ENCODE measurements around the gene MAPRE3. TPM values are rescaled to one million over a fixed set of nuclear protein-coding genes. Genes with fewer than 3 reads are reported as not detected.

Gene MAPRE3
- total RNA-seq, 4 donors from 2014 or later: 16.8 to 64.7 (median 32.9) TPM

GRCh38 chr2:26957041-26957440 is 13.4 kb upstream of the MAPRE3 start:
- H3K27me3 ChIP-seq: peaks cover 44% of the 10 kb centered on the region

GRCh38 chr2:26957534-26957933 is 12.9 kb upstream of the MAPRE3 start:
- no peak for TF ChIP-seq EP300 (IDR thresholded peaks at IDR 0.05; ENCODE audit: low read depth)
- no peak for TF ChIP-seq CTCF (IDR thresholded peaks at IDR 0.05)
- no peak for TF ChIP-seq POLR2A (IDR thresholded peaks at IDR 0.05)
- intact Hi-C loops (cut with DNase I; ENCODE audit: low total_unique reads): no loop called here
- peaks cover 0 to 5% (median 0%) of the 10 kb centered on the region in 4 donors for H3K4me1 ChIP-seq
- WGBS, 2 donors (ENCODE audit: low coverage in 1 of 2): 70 to 73% methylated on average over 3 of the region's 3 CpGs
- in situ Hi-C loops (cut with MboI; ENCODE audit: low pct_ligation_motif_present in 1 of 4, low pct_unique_long_range_greater_than_20kb in 1 of 4, low sequenced_read_pairs in 3 of 4): loop anchor here in 3 of 4 donors (25.0 kb wide), 2 partner anchors 130 to 330 kb away; partner anchors contain the start of genes DNAJC5G (in 3 of the 3), EMILIN1 (in 3 of the 3), KHK (in 3 of the 3) and TRIM54 (in 3 of the 3)
- H3K27ac ChIP-seq: no peak overlapping the region
- no peak for DNase-seq
- H3K4me3 ChIP-seq: no peak overlapping the region
- H3K36me3 ChIP-seq: no peaks in the 10 kb centered on the region
- no peaks in the 10 kb centered on the region for H3K9me3 ChIP-seq
- peaks cover 44% of the 10 kb centered on the region for H3K27me3 ChIP-seq

More at GRCh38 chr2:26957041-26957440, 13.4 kb upstream of the MAPRE3 start:
- no peak for DNase-seq
- Histone ChIP-seq H3K36me3 (no peaks in the 10 kb centered on the region), H3K4me1 (peaks cover 0 to 5% (median 0%) of the 10 kb centered on the region in 4 donors), H3K4me3 (no peak overlapping the region), H3K27ac (no peak overlapping the region), H3K9me3 (no peaks in the 10 kb centered on the region)
- TF ChIP-seq CTCF (IDR thresholded peaks at IDR 0.05): no peak
- no peak for TF ChIP-seq POLR2A (IDR thresholded peaks at IDR 0.05)
- TF ChIP-seq POLR2AphosphoS5 (IDR thresholded peaks at IDR 0.05): no peak
- TF ChIP-seq EP300 (IDR thresholded peaks at IDR 0.05; ENCODE audit: low read depth): no peak
- WGBS, 2 donors (ENCODE audit: low coverage in 1 of 2): 77 to 87% methylated on average over 3 of the region's 3 CpGs
- in situ Hi-C loops (cut with MboI; ENCODE audit: low pct_ligation_motif_present in 1 of 4, low pct_unique_long_range_greater_than_20kb in 1 of 4, low sequenced_read_pairs in 3 of 4) (loop anchor here in 3 of 4 donors (25.0 kb wide), 2 partner anchors 130 to 330 kb away; partner anchors contain the start of genes DNAJC5G (in 3 of the 3), EMILIN1 (in 3 of the 3), KHK (in 3 of the 3) and TRIM54 (in 3 of the 3)), intact Hi-C loops (cut with DNase I; ENCODE audit: low total_unique reads) (no loop called here)

GRCh38 chr2:26959331-26959730 is 11.1 kb upstream of the MAPRE3 start:
- Histone ChIP-seq H3K9me3 (no peaks in the 10 kb centered on the region), H3K4me3 (no peak overlapping the region), H3K27me3 (peaks cover 34% of the 10 kb centered on the region), H3K27ac (no peak overlapping the region), H3K36me3 (no peaks in the 10 kb centered on the region), H3K4me1 (peaks cover 0 to 5% (median 3%) of the 10 kb centered on the region in 4 donors)
- no peak for TF ChIP-seq POLR2A (IDR thresholded peaks at IDR 0.05)
- no peak for TF ChIP-seq EP300 (IDR thresholded peaks at IDR 0.05; ENCODE audit: low read depth)
- TF ChIP-seq POLR2AphosphoS5 (IDR thresholded peaks at IDR 0.05): no peak
- TF ChIP-seq CTCF (IDR thresholded peaks at IDR 0.05): no peak
- intact Hi-C loops (cut with DNase I; ENCODE audit: low total_unique reads) (no loop called here), in situ Hi-C loops (cut with MboI; ENCODE audit: low pct_ligation_motif_present in 1 of 4, low pct_unique_long_range_greater_than_20kb in 1 of 4, low sequenced_read_pairs in 3 of 4) (loop anchor here in 3 of 4 donors (25.0 kb wide), 2 partner anchors 128 to 328 kb away; partner anchors contain the start of genes DNAJC5G (in 3 of the 3), EMILIN1 (in 3 of the 3), KHK (in 3 of the 3) and TRIM54 (in 3 of the 3))
- no peak for DNase-seq
- WGBS, 2 donors (ENCODE audit: low coverage in 1 of 2): 83 to 86% methylated on average over 2 of the region's 2 CpGs

GRCh38 chr2:26964446-26965130 is 5.8 kb upstream of the MAPRE3 start:
- Histone ChIP-seq H3K4me1 (peaks cover 0 to 35% (median 11%) of the 10 kb centered on the region in 4 donors), H3K27me3 (no peaks in the 10 kb centered on the region), H3K36me3 (no peaks in the 10 kb centered on the region), H3K4me3 (no peak overlapping the region), H3K27ac (peak overlapping the region; percentile 0 to 64 (median 40)), H3K9me3 (no peaks in the 10 kb centered on the region)
- in situ Hi-C loops (cut with MboI; ENCODE audit: low pct_ligation_motif_present in 1 of 4, low pct_unique_long_range_greater_than_20kb in 1 of 4, low sequenced_read_pairs in 3 of 4) (loop anchor here (5.0 to 25.0 kb wide), 7 partner anchors 48 to 323 kb away; partner anchors contain the start of genes DNAJC5G (in 4 of the 4), KHK (in 4 of the 4), EMILIN1 (in 3 of the 4) and TRIM54 (in 3 of the 4)), intact Hi-C loops (cut with DNase I; ENCODE audit: low total_unique reads) (loop anchor here (10.0 kb wide), 1 partner anchor 320 kb away; the partner anchor contains the start of gene TRIM54)
- WGBS, 2 donors (ENCODE audit: low coverage in 1 of 2): 29 to 42% methylated on average over 3 of the region's 3 CpGs
- peak; percentile 45 for DNase-seq
- TF ChIP-seq CTCF (IDR thresholded peaks at IDR 0.05): no peak
- TF ChIP-seq EP300 (IDR thresholded peaks at IDR 0.05; ENCODE audit: low read depth): no peak
- no peak for TF ChIP-seq POLR2A (IDR thresholded peaks at IDR 0.05)
- TF ChIP-seq POLR2AphosphoS5 (IDR thresholded peaks at IDR 0.05): no peak

Data from transverse colon (tissue), 4 donors.